ENCODE measurements around the gene ZBTB7C.

The ZBTB7C gene

GRCh38 chr18:48320639-48320945 is 88.6 kb downstream of the ZBTB7C start:
- ChIA-PET POLR2A (no interaction called here), CTCF (no interaction called here)
- Histone ChIP-seq H3K36me3 (ENCODE audit: control insufficient read depth in 2 of 2, insufficient read depth in 1 of 2, low read length in 2 of 2) (no peaks in the 10 kb centered on the region), H3K9me3 (ENCODE audit: control insufficient read depth, insufficient read depth, low read depth, low read length) (no peaks in the 10 kb centered on the region), H3K4me1 (ENCODE audit: control insufficient read depth, insufficient read depth, low read length) (no peaks in the 10 kb centered on the region), H3K4me3 (ENCODE audit: low read depth, low read length) (no peak overlapping the region), H3K27ac (ENCODE audit: extremely low read depth, low read depth, low read length) (no peak overlapping the region)
- TF ChIP-seq SP7 (tag by site-specific recombination; IDR thresholded peaks at IDR 0.05): no peak
- no peak for TF ChIP-seq ZNF768 (tag by site-specific recombination; IDR thresholded peaks at IDR 0.05)
- no peak for TF ChIP-seq ZSCAN30 (tag by site-specific recombination; IDR thresholded peaks at IDR 0.05)
- no peak for TF ChIP-seq ZNF571 (tag by site-specific recombination; IDR thresholded peaks at IDR 0.05)
- TF ChIP-seq GLI2 (tag by site-specific recombination; IDR thresholded peaks at IDR 0.05; ENCODE audit: borderline replicate concordance, low read depth): no peak
- TF ChIP-seq ZNF514 (tag by site-specific recombination; IDR thresholded peaks at IDR 0.05): no peak
- no peak for TF ChIP-seq ZBTB48 (tag by site-specific recombination; IDR thresholded peaks at IDR 0.05)
- TF ChIP-seq GFI1B (tag by site-specific recombination; IDR thresholded peaks at IDR 0.05): no peak
- TF ChIP-seq ZSCAN4 (tag by site-specific recombination; IDR thresholded peaks at IDR 0.05): no peak
- no peak for TF ChIP-seq ZXDB (tag by site-specific recombination; IDR thresholded peaks at IDR 0.05)
- TF ChIP-seq ZBTB20 (tag by site-specific recombination; IDR thresholded peaks at IDR 0.05): no peak
- no peak for TF ChIP-seq ZNF423 (tag by site-specific recombination; IDR thresholded peaks at IDR 0.05)
- no peak for TF ChIP-seq WT1 (tag by site-specific recombination; IDR thresholded peaks at IDR 0.05)
- TF ChIP-seq ZBTB44 (tag by site-specific recombination; IDR thresholded peaks at IDR 0.05): no peak

- Histone ChIP-seq H3K27ac (ENCODE audit: extremely low read depth, low read depth, low read length) (no peak overlapping the region), H3K4me1 (ENCODE audit: control insufficient read depth, insufficient read depth, low read length) (no peaks in the 10 kb centered on the region), H3K4me3 (ENCODE audit: low read depth, low read length) (no peak overlapping the region), H3K9me3 (ENCODE audit: control insufficient read depth, insufficient read depth, low read depth, low read length) (no peaks in the 10 kb centered on the region), H3K36me3 (ENCODE audit: control insufficient read depth in 2 of 2, insufficient read depth in 1 of 2, low read length in 2 of 2) (no peaks in the 10 kb centered on the region)
- peak; percentile 56 for TF ChIP-seq EGR2 (tag by site-specific recombination; IDR thresholded peaks at IDR 0.05; ENCODE audit: low read depth)
- no peak for TF ChIP-seq ZSCAN18 (tag by site-specific recombination; IDR thresholded peaks at IDR 0.05)
- peak; percentile 49 for TF ChIP-seq ZFHX2 (tag by site-specific recombination; conservative IDR thresholded peaks at IDR 0.05)
- POLR2A ChIA-PET: interaction anchor here (0.5 kb wide), 1 partner anchor 642 kb away, joined by 6 read pairs; no protein-coding TSS in a partner anchor
- CTCF ChIA-PET: interaction anchor here (0.6 to 0.7 kb wide), 2 partner anchors 14 to 98 kb away, joined by 3 read pairs; no protein-coding TSS in a partner anchor
Measured at GRCh38 chr18:48319801-48320638, 89.2 kb downstream of the ZBTB7C start.

GRCh38 chr18:48318436-48318835 is 90.7 kb downstream of the ZBTB7C start:
- ChIA-PET POLR2A (no interaction called here), CTCF (interaction anchor here (0.6 to 1.4 kb wide), 6 partner anchors 21 to 284 kb away, joined by 3 to 4 read pairs (median 3); no protein-coding TSS in a partner anchor)
- Histone ChIP-seq H3K36me3 (ENCODE audit: control insufficient read depth in 2 of 2, insufficient read depth in 1 of 2, low read length in 2 of 2) (no peaks in the 10 kb centered on the region), H3K27ac (ENCODE audit: extremely low read depth, low read depth, low read length) (no peak overlapping the region), H3K4me3 (ENCODE audit: low read depth, low read length) (no peak overlapping the region), H3K9me3 (ENCODE audit: control insufficient read depth, insufficient read depth, low read depth, low read length) (no peaks in the 10 kb centered on the region), H3K4me1 (ENCODE audit: control insufficient read depth, insufficient read depth, low read length) (no peaks in the 10 kb centered on the region)
- TF ChIP-seq ZNF768 (tag by site-specific recombination; IDR thresholded peaks at IDR 0.05): no peak
- no peak for TF ChIP-seq KLF9 (tag by site-specific recombination; IDR thresholded peaks at IDR 0.05; ENCODE audit: low read depth)
- TF ChIP-seq ZNF26 (tag by site-specific recombination; IDR thresholded peaks at IDR 0.05): no peak
- TF ChIP-seq ZNF280C (tag by site-specific recombination; IDR thresholded peaks at IDR 0.05): no peak
- TF ChIP-seq ZNF362 (tag by site-specific recombination; IDR thresholded peaks at IDR 0.05): no peak
- TF ChIP-seq GLIS1 (tag by site-specific recombination; IDR thresholded peaks at IDR 0.05): no peak
